AG09309 (cell line): Measurements from ENCODE around the gene GFOD1.
"Not testable (repeated sequence)": the region's sequence is repeated elsewhere in the genome, so short reads cannot be mapped to it uniquely, and the experiment has no call there.

Experiments
- DNase-seq: peaks from one replicate; pipeline ENCODE4 v3.0.0-alpha.2; 2010; ENCODE audit warnings: low read depth
- H3K4me3 ChIP-seq: 2 replicates; pipeline ENCODE4 v1.5.1; 2011; ENCODE audit warnings: mild to moderate bottlenecking, low read depth, low read length, moderate library complexity; ENCODE audit not compliant: control insufficient read depth
- TF ChIP-seq, protein P1 (sequence below): IDR thresholded peaks from 2 replicates; pipeline ENCODE4 v1.5.1; 2011; ENCODE audit warnings: mild to moderate bottlenecking, low read depth, low read length, inconsistent platforms; ENCODE audit not compliant: insufficient read depth, control insufficient read depth; ENCODE audit errors: missing control alignments

GFOD1 gene

DNA sequence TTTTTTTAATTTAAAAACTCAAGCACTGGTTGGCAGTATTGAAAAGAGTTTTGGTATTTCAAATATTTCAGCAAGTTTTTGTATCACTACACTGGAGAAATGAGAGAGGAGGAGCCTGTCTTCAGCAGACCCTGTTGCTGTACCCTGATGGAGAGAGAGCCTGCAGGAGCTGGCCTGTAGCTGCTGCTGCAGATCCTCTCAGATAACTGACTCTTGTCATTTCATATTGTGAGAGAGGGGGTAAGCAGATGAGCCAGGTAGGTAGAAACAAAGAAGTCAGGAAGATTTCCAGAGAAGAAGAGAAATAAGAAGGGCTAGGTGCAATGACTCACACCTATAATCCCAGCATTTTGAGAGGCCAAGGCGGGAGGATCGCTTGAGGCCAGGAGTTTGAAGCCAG lies 94.9 kb downstream of the GFOD1 start:
- no peak overlapping the region for H3K4me3 ChIP-seq
- DNase-seq, result no peak
- TF ChIP-seq, protein P1, sequence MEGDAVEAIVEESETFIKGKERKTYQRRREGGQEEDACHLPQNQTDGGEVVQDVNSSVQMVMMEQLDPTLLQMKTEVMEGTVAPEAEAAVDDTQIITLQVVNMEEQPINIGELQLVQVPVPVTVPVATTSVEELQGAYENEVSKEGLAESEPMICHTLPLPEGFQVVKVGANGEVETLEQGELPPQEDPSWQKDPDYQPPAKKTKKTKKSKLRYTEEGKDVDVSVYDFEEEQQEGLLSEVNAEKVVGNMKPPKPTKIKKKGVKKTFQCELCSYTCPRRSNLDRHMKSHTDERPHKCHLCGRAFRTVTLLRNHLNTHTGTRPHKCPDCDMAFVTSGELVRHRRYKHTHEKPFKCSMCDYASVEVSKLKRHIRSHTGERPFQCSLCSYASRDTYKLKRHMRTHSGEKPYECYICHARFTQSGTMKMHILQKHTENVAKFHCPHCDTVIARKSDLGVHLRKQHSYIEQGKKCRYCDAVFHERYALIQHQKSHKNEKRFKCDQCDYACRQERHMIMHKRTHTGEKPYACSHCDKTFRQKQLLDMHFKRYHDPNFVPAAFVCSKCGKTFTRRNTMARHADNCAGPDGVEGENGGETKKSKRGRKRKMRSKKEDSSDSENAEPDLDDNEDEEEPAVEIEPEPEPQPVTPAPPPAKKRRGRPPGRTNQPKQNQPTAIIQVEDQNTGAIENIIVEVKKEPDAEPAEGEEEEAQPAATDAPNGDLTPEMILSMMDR, result no peak

DNA sequence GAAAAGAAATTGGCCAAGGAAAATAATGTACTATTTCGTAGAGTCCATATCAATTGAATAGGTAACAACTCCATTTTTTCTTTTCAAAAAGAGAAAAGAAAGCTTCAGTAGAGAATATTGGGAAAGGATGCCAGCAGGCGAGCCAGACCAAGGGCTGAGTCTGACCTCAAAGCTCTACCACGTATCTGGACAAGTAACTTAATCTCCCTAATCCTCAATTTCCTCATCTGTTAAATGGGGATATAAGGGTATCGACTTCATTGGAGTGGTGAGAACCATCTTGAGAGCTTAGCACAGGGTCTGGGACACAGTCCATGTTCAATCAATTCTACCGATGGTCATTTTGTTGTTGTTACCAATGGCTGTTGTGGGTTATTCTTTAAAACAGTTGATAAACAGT lies 95.9 kb downstream of the GFOD1 start:
- H3K4me3 ChIP-seq, result no peak overlapping the region
- DNase-seq, result no peak
- TF ChIP-seq, protein P1, result no peak

DNA sequence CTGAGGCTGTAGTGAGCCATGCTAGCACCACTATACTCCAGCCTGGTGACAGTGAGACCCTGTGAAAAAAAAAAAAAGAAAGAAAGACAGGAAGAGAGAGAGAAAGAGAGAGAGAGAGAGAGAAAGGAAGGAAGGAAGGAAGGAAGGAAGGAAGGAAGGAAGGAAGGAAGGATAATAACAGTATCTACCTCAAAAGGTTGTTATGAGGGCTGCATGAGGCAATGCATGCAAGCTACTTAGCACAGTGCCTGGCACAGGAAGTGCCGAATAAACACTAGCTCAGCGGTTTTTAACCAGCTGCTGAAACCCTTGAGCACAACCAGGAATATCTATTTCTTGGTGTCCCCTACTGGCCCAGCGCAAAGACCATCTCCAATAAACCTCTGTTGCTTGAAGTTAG lies 96.7 kb downstream of the GFOD1 start:
- no peak for DNase-seq
- H3K4me3 ChIP-seq, result no peak overlapping the region

DNA sequence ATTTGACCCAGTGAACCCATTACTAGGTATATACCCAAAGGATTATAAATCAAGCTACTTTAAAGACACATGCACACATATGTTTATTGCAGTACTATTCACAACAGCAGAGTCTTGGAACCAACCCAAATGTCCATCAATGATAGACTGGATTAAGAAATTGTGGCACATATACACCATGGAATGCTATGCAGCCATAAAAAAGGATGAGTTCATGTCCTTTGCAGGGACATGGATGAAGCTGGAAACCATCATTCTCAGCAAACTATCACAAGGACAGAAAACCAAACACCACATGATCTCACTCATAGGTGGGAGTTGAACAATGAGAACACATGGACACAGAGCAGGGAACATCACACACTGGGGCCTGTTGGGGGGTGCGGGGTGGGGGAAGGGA lies 98.2 kb downstream of the GFOD1 start:
- DNase-seq, result not testable (repeated sequence)

More for the DNA sequence above, 96.7 kb downstream of the GFOD1 start:
- TF ChIP-seq, protein P1, result no peak

DNA sequence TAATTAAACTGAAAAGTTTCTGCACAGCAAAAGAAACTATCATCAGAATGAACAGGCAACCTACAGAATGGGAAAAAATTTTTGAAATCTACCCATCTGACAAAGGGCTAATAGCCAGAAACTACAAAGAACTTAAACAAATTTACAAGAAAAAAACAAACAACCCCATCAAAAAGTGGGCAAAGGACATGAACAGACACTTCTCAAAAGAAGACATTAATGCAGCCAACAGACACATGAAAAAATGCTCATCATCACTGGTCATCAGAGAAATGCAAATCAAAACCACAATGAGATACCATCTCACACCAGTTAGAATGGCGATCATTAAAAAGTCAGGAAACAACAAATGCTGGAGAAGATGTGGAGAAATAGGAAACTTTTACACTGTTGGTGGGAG lies 98.6 kb downstream of the GFOD1 start:
- H3K4me3 ChIP-seq, DNase-seq: not testable (repeated sequence)

More for the DNA sequence above, 98.2 kb downstream of the GFOD1 start:
- H3K4me3 ChIP-seq, result not testable (repeated sequence)

DNA sequence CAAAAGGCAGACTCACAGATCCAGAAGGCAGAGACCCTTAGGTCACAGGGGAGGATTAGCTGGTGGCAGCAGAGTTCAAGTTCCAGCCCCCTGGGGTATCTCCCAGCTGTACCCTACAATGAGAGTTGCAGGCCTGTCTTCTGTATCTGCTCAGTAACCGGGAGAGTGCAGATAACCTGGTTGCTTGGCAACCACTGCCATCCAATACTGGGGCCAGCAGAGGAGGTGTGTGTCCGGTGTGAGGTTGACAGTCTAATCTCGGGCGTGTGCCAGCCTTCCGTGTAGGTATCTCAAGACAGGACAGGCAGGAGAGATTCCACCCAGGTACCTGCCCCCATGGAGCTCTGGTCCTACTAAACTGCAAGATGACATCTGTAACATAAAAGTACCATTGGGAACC lies 102.4 kb downstream of the GFOD1 start:
- H3K4me3 ChIP-seq, result no peak overlapping the region
- no peak for DNase-seq
- TF ChIP-seq, protein P1, result no peak

DNA sequence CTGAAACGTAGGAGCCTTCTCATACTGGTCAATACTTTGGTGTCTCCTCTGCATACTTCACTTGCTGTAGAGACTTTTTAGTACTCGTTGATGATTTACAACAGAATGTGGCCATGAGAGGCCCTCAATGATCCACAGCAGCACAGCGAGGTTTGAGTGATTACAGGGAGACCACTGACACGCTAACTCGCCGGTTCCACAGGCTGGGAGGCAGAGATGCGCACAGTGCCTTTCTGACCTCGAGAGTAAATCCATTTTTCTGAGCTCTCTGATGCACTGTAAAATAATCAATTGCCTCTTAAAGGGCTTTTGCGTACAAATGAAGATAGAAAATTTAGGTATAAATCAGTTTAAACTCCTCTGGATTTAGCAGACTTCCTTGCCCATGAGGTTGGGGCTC lies 102.9 kb downstream of the GFOD1 start:
- TF ChIP-seq, protein P1, result no peak
- H3K4me3 ChIP-seq, result no peak overlapping the region
- DNase-seq, result no peak

DNA sequence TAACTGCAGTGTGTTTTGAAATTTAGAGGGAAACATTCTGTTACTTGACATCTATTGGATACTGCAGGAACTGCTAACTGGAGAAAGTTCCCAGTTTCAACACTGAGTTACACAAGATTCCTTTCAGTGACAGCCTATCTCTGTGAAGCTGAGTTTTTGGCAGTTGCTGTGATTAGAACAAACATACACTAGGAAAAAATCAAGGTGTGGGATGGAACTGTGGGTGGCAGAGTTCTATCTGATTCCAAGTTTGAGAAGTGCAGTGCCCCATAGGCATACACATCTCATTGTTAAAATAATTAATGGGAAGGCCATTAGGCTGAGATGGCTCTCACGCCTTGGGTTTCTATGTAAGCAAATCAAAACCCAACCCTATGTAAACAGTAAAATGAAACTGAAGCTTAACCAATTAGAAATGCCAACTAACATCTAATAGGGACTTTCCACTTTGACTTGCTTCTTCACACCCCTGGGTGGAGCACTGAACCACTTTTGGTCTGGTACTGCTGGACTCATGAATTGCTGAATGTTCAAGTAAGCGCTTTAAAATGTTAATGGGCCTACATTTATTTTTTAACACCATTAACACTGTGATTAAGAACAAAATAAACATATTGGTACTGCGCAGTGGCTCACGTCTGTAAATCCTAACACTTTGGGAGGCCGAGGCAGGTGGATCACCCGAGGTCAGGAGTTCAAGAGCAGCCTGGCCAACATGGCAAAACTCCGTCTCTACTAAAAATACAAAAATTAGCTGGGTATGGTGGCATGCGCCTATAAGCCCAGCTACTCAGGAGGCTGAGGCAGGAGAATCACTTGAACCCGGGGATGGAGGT lies 103.9 kb downstream of the GFOD1 start:
- no peak overlapping the region for H3K4me3 ChIP-seq
- TF ChIP-seq, protein P1, result peak; percentile 29
- no peak for DNase-seq
